Osteoblast (primary cell): ENCODE measurements around the gene USP50. TPM values are rescaled to one million over a fixed set of nuclear protein-coding genes. Genes with fewer than 3 reads are reported as not detected.

ENCODE experiments used
- DNase-seq: peaks from one replicate; pipeline ENCODE4 v3.0.0; 2011; ENCODE audit warnings: low spot score, mixed read lengths; ENCODE audit not compliant: insufficient read length; ENCODE audit errors: missing footprints
- H2AFZ ChIP-seq: 2 replicates; pipeline ENCODE4 v1.6.0; 2011; ENCODE audit warnings: mild to moderate bottlenecking, low read length
- H3K27ac ChIP-seq: 2 replicates; pipeline ENCODE4 v1.5.1; 2011; ENCODE audit warnings: mild to moderate bottlenecking, low read depth, low read length, moderate library complexity
- H3K27me3 ChIP-seq: 2 replicates; pipeline ENCODE4 v1.6.0; 2012; ENCODE audit warnings: mild to moderate bottlenecking, control low read depth, inconsistent platforms, low read length, moderate library complexity; ENCODE audit not compliant: insufficient read depth
- H3K36me3 ChIP-seq: 2 replicates; pipeline ENCODE4 v1.5.1; 2011; ENCODE audit warnings: mild to moderate bottlenecking, low read length, control low read depth, moderate library complexity; ENCODE audit not compliant: insufficient read depth
- H3K4me1 ChIP-seq: 2 replicates; pipeline ENCODE4 v1.5.1; 2011; ENCODE audit warnings: mild to moderate bottlenecking, low read length, control low read depth, moderate library complexity; ENCODE audit not compliant: insufficient read depth
- H3K4me2 ChIP-seq: 2 replicates; pipeline ENCODE4 v1.6.0; 2011; ENCODE audit warnings: mild to moderate bottlenecking, low read length; ENCODE audit not compliant: insufficient read depth
- H3K4me3 ChIP-seq: fragments of 200-600 bp; sonication (generic); 3 replicates; pipeline ENCODE4 v1.5.1; 2012; ENCODE audit warnings: mild to moderate bottlenecking, low read length, inconsistent platforms; ENCODE audit not compliant: insufficient read depth
- H3K79me2 ChIP-seq: 2 replicates; pipeline ENCODE4 v1.6.0; 2012; ENCODE audit warnings: mild to moderate bottlenecking, low read length, control low read depth, inconsistent platforms; ENCODE audit not compliant: insufficient read depth
- H3K9me3 ChIP-seq: 2 replicates; pipeline ENCODE4 v1.5.1; 2011; ENCODE audit warnings: low read depth, low read length, control low read depth
- H4K20me1 ChIP-seq: 2 replicates; pipeline ENCODE4 v1.6.0; 2012; ENCODE audit warnings: mild to moderate bottlenecking, low read length, control low read depth; ENCODE audit not compliant: insufficient read depth
- CTCF ChIP-seq: IDR thresholded peaks from 2 replicates; pipeline ENCODE4 v1.5.1; 2011; ENCODE audit warnings: mild to moderate bottlenecking, low read depth, low read length, moderate library complexity; ENCODE audit errors: extremely low read depth
- total RNA-seq: library from RNA; depleted of rRNA; stranded (reverse); fragments of >200 nt; gene quantifications from 2 replicates; pipeline ENCODE4 v1.2.3, GENCODE V29; 2012

Gene USP50
- total RNA-seq: 1.1 and 1.8 TPM in 2 replicates

- H3K79me2 ChIP-seq: no peaks in the 10 kb centered on the region
- no peak within 1 kb of the TSS for H3K4me3 ChIP-seq
- no peak within 1 kb of the TSS for H2AFZ ChIP-seq
Observed at GRCh38 chr15:50546566-50546965, at the start of gene USP50. TSS of gene USP50 (minus strand) at chr15:50546666. CDS start at chr15:50546525, 141 bp downstream.

GRCh38 chr15:50594311-50594710 is 47.8 kb upstream of the USP50 start:
- no peak overlapping the region for H3K4me2 ChIP-seq
- no peak overlapping the region for H2AFZ ChIP-seq
- H3K4me3 ChIP-seq: no peak overlapping the region
- no peaks in the 10 kb centered on the region for H3K9me3 ChIP-seq
- peaks cover 6% of the 10 kb centered on the region for H3K79me2 ChIP-seq
- H3K27me3 ChIP-seq: no peaks in the 10 kb centered on the region
- DNase-seq: no peak
- H3K4me1 ChIP-seq: no peaks in the 10 kb centered on the region
- no peak overlapping the region for H3K27ac ChIP-seq
- TF ChIP-seq CTCF: no peak
- H3K36me3 ChIP-seq: peaks cover 71% of the 10 kb centered on the region
- no peaks in the 10 kb centered on the region for H4K20me1 ChIP-seq

More at GRCh38 chr15:50546566-50546965, at the start of gene USP50:
- H3K27me3 ChIP-seq: no peaks in the 10 kb centered on the region
- no peaks in the 10 kb centered on the region for H4K20me1 ChIP-seq
- no peak for DNase-seq
- no peak for TF ChIP-seq CTCF
- H3K9me3 ChIP-seq: no peaks in the 10 kb centered on the region
- H3K4me2 ChIP-seq: no peak within 1 kb of the TSS
- H3K4me1 ChIP-seq: peaks cover 10% of the 10 kb centered on the region
- H3K27ac ChIP-seq: no peak within 1 kb of the TSS
- H3K36me3 ChIP-seq: no peaks in the 10 kb centered on the region

- H3K27me3 ChIP-seq: no peaks in the 10 kb centered on the region
- no peaks in the 10 kb centered on the region for H3K9me3 ChIP-seq
- no peaks in the 10 kb centered on the region for H3K4me1 ChIP-seq
- no peaks in the 10 kb centered on the region for H4K20me1 ChIP-seq
- peaks cover 6% of the 10 kb centered on the region for H3K79me2 ChIP-seq
- H3K36me3 ChIP-seq: peaks cover 67% of the 10 kb centered on the region
- no peak for TF ChIP-seq CTCF
- no peak overlapping the region for H3K4me3 ChIP-seq
- H3K27ac ChIP-seq: no peak overlapping the region
- no peak for DNase-seq
- no peak overlapping the region for H2AFZ ChIP-seq
- H3K4me2 ChIP-seq: no peak overlapping the region
Observed at GRCh38 chr15:50593761-50594160, 47.3 kb upstream of the USP50 start.

GRCh38 chr15:50590288-50590687 is 43.8 kb upstream of the USP50 start:
- no peaks in the 10 kb centered on the region for H3K9me3 ChIP-seq
- H4K20me1 ChIP-seq: no peaks in the 10 kb centered on the region
- no peaks in the 10 kb centered on the region for H3K4me1 ChIP-seq
- no peaks in the 10 kb centered on the region for H3K27me3 ChIP-seq
- TF ChIP-seq CTCF: no peak
- H3K27ac ChIP-seq: no peak overlapping the region
- peaks cover 76% of the 10 kb centered on the region for H3K36me3 ChIP-seq
- no peak overlapping the region for H2AFZ ChIP-seq
- no peak overlapping the region for H3K4me2 ChIP-seq
- DNase-seq: no peak
- no peaks in the 10 kb centered on the region for H3K79me2 ChIP-seq
- no peak overlapping the region for H3K4me3 ChIP-seq
